Body of pancreas (tissue), 4 donors: ENCODE measurements around the gene MYO1E. TPM values are rescaled to one million over a fixed set of nuclear protein-coding genes. Genes with fewer than 3 reads are reported as not detected.

Experiments used
- ATAC-seq: fragments of 150-250 bp; one replicate; pipeline ENCODE4 v1.9.1; 2016
- DNase-seq, 4 donors: peaks; one replicate each; pipeline ENCODE4 v3.0.0-alpha.2; 2019
- H3K27ac ChIP-seq, 4 donors: fragments of 200-600 bp; sonication (generic); 1 replicate in 3 of 4; 2 replicates in 1 of 4; pipeline versions ENCODE4 v1.5.1 to v1.6.1; 2016 to 2019; ENCODE audit warnings: mild to moderate bottlenecking in 1 of 4, mixed read lengths in 1 of 4, moderate library complexity in 1 of 4
- H3K27me3 ChIP-seq, 2 donors: fragments of 200-600 bp; sonication (generic); one replicate each; pipeline ENCODE4 v1.6.0; 2016; ENCODE audit warnings: mild to moderate bottlenecking in 1 of 2
- H3K36me3 ChIP-seq, 2 donors: fragments of 200-600 bp; sonication (generic); replicated peaks in 1 of 2; 2 replicates each; pipeline ENCODE4 v1.5.1; 2016; ENCODE audit warnings: low read depth in 2 of 2; ENCODE audit not compliant: insufficient read depth in 1 of 2
- H3K4me1 ChIP-seq: fragments of 200-600 bp; sonication (generic); one replicate; pipeline ENCODE4 v1.6.0; 2016
- H3K4me3 ChIP-seq, 2 donors: fragments of 200-600 bp; sonication (generic); 1 replicate in 1 of 2; 2 replicates in 1 of 2; pipeline ENCODE4 v1.5.1; 2016 to 2019
- H3K9me3 ChIP-seq, 3 donors: fragments of 200-600 bp; sonication (generic); 1 replicate in 2 of 3; 2 replicates in 1 of 3; pipeline ENCODE4 v1.5.1; 2016
- CTCF ChIP-seq, 7 experiments: fragments of 450-650 bp in 4 of 7; fragments of 200-600 bp in 3 of 7; sonication (generic) in 3 of 7; IDR thresholded peaks; one replicate each; pipeline ENCODE4 v1.5.1; 2016 to 2019; ENCODE audit warnings: antibody characterized with exemption in 7 of 7
- POLR2A ChIP-seq, 3 donors: fragments of 450-650 bp; IDR thresholded peaks; one replicate each; pipeline ENCODE4 v1.6.1; 2016; ENCODE audit warnings: antibody characterized with exemption in 3 of 3, mild to moderate bottlenecking in 2 of 3
- WGBS, 2 donors: methylation state at CpG; one replicate each; pipeline ENCODE4 v1.1.5; 2017; 5-methylcytosine and 5-hydroxymethylcytosine counted together
- intact Hi-C: fragments of 100-400 bp; cut with DNase I; formaldehyde crosslinking; loops from one replicate; pipeline ENCODE4 v1.15.1; 2023
- total RNA-seq, 2 donors: library from RNA; depleted of rRNA; stranded (reverse); fragments of >200 nt; gene quantifications; one replicate each; pipeline ENCODE4 v1.1.0, GENCODE V29; 2016

The MYO1E gene
- total RNA-seq, 2 donors from 2014 or later: 14.0 to 48.5 TPM

- ATAC-seq (no peak), DNase-seq (no peak)
- H3K27me3 ChIP-seq: no peaks in the 10 kb centered on the region
- H3K4me1 ChIP-seq: no peaks in the 10 kb centered on the region
- intact Hi-C loops: no loop called here
- no peak overlapping the region for H3K4me3 ChIP-seq
- no peaks in the 10 kb centered on the region for H3K9me3 ChIP-seq
- no peak overlapping the region for H3K27ac ChIP-seq
- WGBS, 2 donors: 75 to 76% methylated on average over 5 of the region's 5 CpGs
- TF ChIP-seq POLR2A (IDR thresholded peaks at IDR 0.05) (no peak), CTCF (IDR thresholded peaks at IDR 0.05) (no peak)
- H3K36me3 ChIP-seq: no peaks in the 10 kb centered on the region
These were observed 134.7 kb downstream of the MYO1E start for GRCh38 chr15:59237924-59238331.

GRCh38 chr15:59237119-59237855 lies 135.4 kb downstream of the MYO1E start:
- H3K4me1 ChIP-seq: no peaks in the 10 kb centered on the region
- DNase-seq (no peak), ATAC-seq (no peak)
- no peaks in the 10 kb centered on the region for H3K27me3 ChIP-seq
- H3K27ac ChIP-seq: no peak overlapping the region
- 84 to 96% methylated on average over 8 of the region's 8 CpGs for WGBS, 2 donors
- H3K9me3 ChIP-seq: no peaks in the 10 kb centered on the region
- no peaks in the 10 kb centered on the region for H3K36me3 ChIP-seq
- intact Hi-C loops: no loop called here
- H3K4me3 ChIP-seq: no peak overlapping the region
- no peak for TF ChIP-seq POLR2A (IDR thresholded peaks at IDR 0.05)
- no peak for TF ChIP-seq CTCF (IDR thresholded peaks at IDR 0.05)

GRCh38 chr15:59236394-59236793 lies 136.3 kb downstream of the MYO1E start:
- 93 to 100% methylated on average over 1 of the region's 1 CpG for WGBS, 2 donors
- Histone ChIP-seq H3K9me3 (no peaks in the 10 kb centered on the region), H3K27ac (no peak overlapping the region), H3K4me3 (no peak overlapping the region), H3K27me3 (no peaks in the 10 kb centered on the region), H3K36me3 (peaks cover 0 to 2% of the 10 kb centered on the region in 2 donors), H3K4me1 (no peaks in the 10 kb centered on the region)
- no peak for ATAC-seq
- TF ChIP-seq POLR2A (IDR thresholded peaks at IDR 0.05): no peak
- no peak for TF ChIP-seq CTCF (IDR thresholded peaks at IDR 0.05)
- intact Hi-C loops: no loop called here
- DNase-seq: no peak

- intact Hi-C loops: no loop called here
- Histone ChIP-seq H3K27ac (no peak overlapping the region), H3K4me1 (no peaks in the 10 kb centered on the region), H3K4me3 (no peak overlapping the region), H3K9me3 (no peaks in the 10 kb centered on the region), H3K36me3 (peaks cover 0 to 2% of the 10 kb centered on the region in 2 donors), H3K27me3 (no peaks in the 10 kb centered on the region)
- no peak for TF ChIP-seq POLR2A (IDR thresholded peaks at IDR 0.05)
- no peak for TF ChIP-seq CTCF (IDR thresholded peaks at IDR 0.05)
- no peak for ATAC-seq
- DNase-seq: no peak
- 55 to 69% methylated on average over 1 of the region's 1 CpG for WGBS, 2 donors
These were observed 140.2 kb downstream of the MYO1E start for GRCh38 chr15:59232476-59232875.

GRCh38 chr15:59230531-59231055 lies 142.1 kb downstream of the MYO1E start:
- Histone ChIP-seq H3K9me3 (no peaks in the 10 kb centered on the region), H3K36me3 (peaks cover 0 to 2% of the 10 kb centered on the region in 2 donors), H3K4me3 (no peak overlapping the region), H3K27me3 (no peaks in the 10 kb centered on the region), H3K27ac (no peak overlapping the region), H3K4me1 (no peaks in the 10 kb centered on the region)
- 44 to 59% methylated on average over 2 of the region's 2 CpGs for WGBS, 2 donors
- ATAC-seq: no peak
- TF ChIP-seq CTCF (IDR thresholded peaks at IDR 0.05) (no peak), POLR2A (IDR thresholded peaks at IDR 0.05) (no peak)
- no peak for DNase-seq
- intact Hi-C loops: no loop called here
